Esophagus muscularis mucosa (tissue), 4 donors: ENCODE measurements around the gene SCO2. TPM values are rescaled to one million over a fixed set of nuclear protein-coding genes. Genes with fewer than 3 reads are reported as not detected.

ENCODE experiments used
- DNase-seq: peaks from one replicate; pipeline ENCODE4 v3.0.0-alpha.2; 2017; ENCODE audit errors: extremely low spot score
- H3K27ac ChIP-seq, 4 donors: fragments of 200-600 bp; sonication (generic); replicated peaks in 1 of 4; 1 replicate in 3 of 4; 2 replicates in 1 of 4; pipeline ENCODE4 v1.5.1; 2016 to 2019; ENCODE audit warnings: mild to moderate bottlenecking in 1 of 4
- H3K27me3 ChIP-seq, 4 donors: fragments of 200-600 bp; sonication (generic); one replicate each; pipeline versions ENCODE4 v1.5.1 to v1.6.0; 2016 to 2019
- H3K36me3 ChIP-seq, 4 donors: fragments of 200-600 bp; sonication (generic); one replicate each; pipeline ENCODE4 v1.5.1; 2016 to 2019
- H3K4me1 ChIP-seq, 4 donors: fragments of 200-600 bp; sonication (generic); one replicate each; pipeline ENCODE4 v1.5.1; 2016 to 2019
- H3K4me3 ChIP-seq, 4 donors: fragments of 200-600 bp; sonication (generic); 1 replicate in 2 of 4; 2 replicates in 2 of 4; pipeline ENCODE4 v1.5.1; 2016 to 2019; ENCODE audit warnings: mild to moderate bottlenecking in 4 of 4, moderate library complexity in 1 of 4
- H3K9me3 ChIP-seq, 4 donors: fragments of 200-600 bp; sonication (generic); 1 replicate in 3 of 4; 2 replicates in 1 of 4; pipeline ENCODE4 v1.5.1; 2016 to 2019
- EP300 ChIP-seq: sonication (generic); formaldehyde crosslinking; IDR thresholded peaks from one replicate; pipeline ENCODE4 v1.6.1; 2017; ENCODE audit warnings: antibody characterized with exemption
- POLR2A ChIP-seq: fragments of 450-650 bp; IDR thresholded peaks from one replicate; pipeline ENCODE4 v1.6.1; 2017; ENCODE audit warnings: antibody characterized with exemption, moderate library complexity, mild to moderate bottlenecking, low read depth
- POLR2AphosphoS5 ChIP-seq, 2 donors: sonication (generic); formaldehyde crosslinking; IDR thresholded peaks; one replicate each; pipeline ENCODE4 v1.6.1; 2017; ENCODE audit warnings: antibody characterized with exemption in 2 of 2
- WGBS: methylation state at CpG from one replicate; pipeline ENCODE4 v1.1.5; 2018; 5-methylcytosine and 5-hydroxymethylcytosine counted together
- intact Hi-C: fragments of 100-400 bp; cut with DNase I; formaldehyde crosslinking; loops from one replicate; pipeline ENCODE4 v1.15.1; 2023
- total RNA-seq, 4 donors: library from RNA; depleted of rRNA; stranded (reverse); fragments of >200 nt; gene quantifications; one replicate each; pipeline versions ENCODE4 v1.1.0 to v1.2.1, GENCODE V29; 2016
- TF ChIP-seq, protein P1 (sequence below), 3 experiments: fragments of 200-600 bp in 2 of 3; fragments of 450-650 bp in 1 of 3; sonication (generic) in 2 of 3; IDR thresholded peaks; one replicate each; pipeline ENCODE4 v1.5.1; 2017 to 2019; ENCODE audit warnings: antibody characterized with exemption in 3 of 3, mild to moderate bottlenecking in 2 of 3, moderate library complexity in 1 of 3

The SCO2 gene
- total RNA-seq, 4 donors from 2014 or later = 3.1 to 5.1 TPM; not detected in 2

DNA sequence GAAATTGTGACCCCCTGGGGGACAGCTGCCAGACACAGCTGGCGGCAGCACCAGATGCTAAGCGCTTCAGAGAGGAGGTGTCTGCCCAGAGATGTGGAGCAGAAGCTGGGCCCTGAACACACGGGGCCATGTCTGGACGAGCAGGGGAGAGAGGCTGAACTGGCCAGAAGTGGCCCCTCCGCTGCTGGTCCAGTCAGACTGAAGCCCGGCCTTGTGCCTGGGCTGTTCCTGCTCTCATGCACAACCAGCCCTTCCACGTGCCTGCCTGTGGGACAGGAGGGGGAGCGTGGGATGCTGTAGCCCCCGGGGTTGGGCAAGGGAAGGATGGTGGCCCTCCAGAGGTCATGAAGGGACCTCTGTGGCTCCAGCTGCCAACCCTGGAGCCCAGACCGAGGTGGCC lies 42.3 kb downstream of the SCO2 start:
- TF ChIP-seq POLR2AphosphoS5 (IDR thresholded peaks at IDR 0.05) (no peak), POLR2A (no peak), EP300 (no peak)
- TF ChIP-seq, protein P1, sequence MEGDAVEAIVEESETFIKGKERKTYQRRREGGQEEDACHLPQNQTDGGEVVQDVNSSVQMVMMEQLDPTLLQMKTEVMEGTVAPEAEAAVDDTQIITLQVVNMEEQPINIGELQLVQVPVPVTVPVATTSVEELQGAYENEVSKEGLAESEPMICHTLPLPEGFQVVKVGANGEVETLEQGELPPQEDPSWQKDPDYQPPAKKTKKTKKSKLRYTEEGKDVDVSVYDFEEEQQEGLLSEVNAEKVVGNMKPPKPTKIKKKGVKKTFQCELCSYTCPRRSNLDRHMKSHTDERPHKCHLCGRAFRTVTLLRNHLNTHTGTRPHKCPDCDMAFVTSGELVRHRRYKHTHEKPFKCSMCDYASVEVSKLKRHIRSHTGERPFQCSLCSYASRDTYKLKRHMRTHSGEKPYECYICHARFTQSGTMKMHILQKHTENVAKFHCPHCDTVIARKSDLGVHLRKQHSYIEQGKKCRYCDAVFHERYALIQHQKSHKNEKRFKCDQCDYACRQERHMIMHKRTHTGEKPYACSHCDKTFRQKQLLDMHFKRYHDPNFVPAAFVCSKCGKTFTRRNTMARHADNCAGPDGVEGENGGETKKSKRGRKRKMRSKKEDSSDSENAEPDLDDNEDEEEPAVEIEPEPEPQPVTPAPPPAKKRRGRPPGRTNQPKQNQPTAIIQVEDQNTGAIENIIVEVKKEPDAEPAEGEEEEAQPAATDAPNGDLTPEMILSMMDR (IDR thresholded peaks at IDR 0.05) = no peak
- H3K4me1 ChIP-seq = peaks cover 3 to 19% (median 16%) of the 10 kb centered on the region in 4 donors
- intact Hi-C loops = no loop called here
- H3K4me3 ChIP-seq = no peak overlapping the region
- H3K27me3 ChIP-seq = peaks cover 10 to 96% (median 46%) of the 10 kb centered on the region in 4 donors
- no peaks in the 10 kb centered on the region for H3K9me3 ChIP-seq
- no peak for DNase-seq
- 80% methylated on average over 4 of the region's 10 CpGs for WGBS
- H3K27ac ChIP-seq = no peak overlapping the region
- no peaks in the 10 kb centered on the region for H3K36me3 ChIP-seq

DNA sequence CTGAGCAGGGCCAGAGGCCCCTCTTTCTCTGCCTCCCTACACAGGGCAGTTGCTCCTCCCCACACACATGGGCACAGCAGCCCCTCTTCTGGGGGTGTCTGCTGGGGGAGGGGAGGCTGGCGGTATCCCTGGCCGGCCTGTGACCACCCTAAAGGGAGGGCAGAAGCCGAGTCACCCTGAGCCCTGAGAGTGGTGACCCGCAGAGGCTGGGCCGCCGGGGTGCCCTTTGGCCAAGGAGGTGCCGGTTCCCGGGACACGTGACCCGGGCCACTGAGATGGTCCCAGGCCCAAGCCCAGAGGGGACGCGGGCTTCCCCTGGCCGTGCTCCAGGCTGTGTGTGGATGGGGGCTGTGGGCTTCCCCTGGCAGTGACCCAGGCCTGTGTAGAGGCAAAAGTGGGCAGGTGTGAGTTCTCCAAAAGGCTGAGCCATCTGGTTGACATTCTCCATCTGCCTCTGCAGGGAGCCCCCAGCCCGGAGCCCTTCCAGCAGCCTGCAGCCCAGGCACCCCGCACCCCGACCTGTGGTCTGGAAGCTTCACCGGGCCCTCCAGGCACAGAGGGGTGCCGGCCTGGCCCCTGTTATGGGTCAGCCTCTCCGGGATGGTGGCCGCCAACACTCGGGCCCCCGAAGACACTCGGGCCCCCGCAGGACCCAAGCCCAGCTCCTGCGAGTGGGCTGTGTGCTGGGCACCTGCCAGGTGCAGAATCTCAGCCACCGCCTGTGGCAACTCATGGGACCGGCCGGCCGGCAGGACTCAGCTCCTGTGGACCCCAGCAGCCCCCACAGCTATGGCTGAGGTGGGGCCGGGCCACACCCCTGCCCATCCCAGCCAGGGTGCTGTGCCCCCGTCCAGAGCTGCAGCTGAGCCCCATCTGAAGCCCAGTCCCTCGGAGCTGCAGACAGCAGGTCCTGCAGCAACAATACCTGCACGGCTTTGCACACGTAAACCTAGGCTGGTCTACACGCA lies 43.0 kb downstream of the SCO2 start:
- Histone ChIP-seq H3K27me3 (peaks cover 10 to 89% (median 44%) of the 10 kb centered on the region in 4 donors), H3K4me1 (peaks cover 3 to 19% (median 16%) of the 10 kb centered on the region in 4 donors), H3K27ac (no peak overlapping the region), H3K4me3 (peak overlapping the region; percentile 46 to 61 (median 52)), H3K36me3 (no peaks in the 10 kb centered on the region), H3K9me3 (no peaks in the 10 kb centered on the region)
- 37% methylated on average over 9 of the region's 35 CpGs for WGBS
- intact Hi-C loops = no loop called here
- no peak for TF ChIP-seq POLR2AphosphoS5 (IDR thresholded peaks at IDR 0.05)
- no peak for TF ChIP-seq EP300
- no peak for TF ChIP-seq POLR2A
- TF ChIP-seq, protein P1 (IDR thresholded peaks at IDR 0.05) = no peak
- no peak for DNase-seq

DNA sequence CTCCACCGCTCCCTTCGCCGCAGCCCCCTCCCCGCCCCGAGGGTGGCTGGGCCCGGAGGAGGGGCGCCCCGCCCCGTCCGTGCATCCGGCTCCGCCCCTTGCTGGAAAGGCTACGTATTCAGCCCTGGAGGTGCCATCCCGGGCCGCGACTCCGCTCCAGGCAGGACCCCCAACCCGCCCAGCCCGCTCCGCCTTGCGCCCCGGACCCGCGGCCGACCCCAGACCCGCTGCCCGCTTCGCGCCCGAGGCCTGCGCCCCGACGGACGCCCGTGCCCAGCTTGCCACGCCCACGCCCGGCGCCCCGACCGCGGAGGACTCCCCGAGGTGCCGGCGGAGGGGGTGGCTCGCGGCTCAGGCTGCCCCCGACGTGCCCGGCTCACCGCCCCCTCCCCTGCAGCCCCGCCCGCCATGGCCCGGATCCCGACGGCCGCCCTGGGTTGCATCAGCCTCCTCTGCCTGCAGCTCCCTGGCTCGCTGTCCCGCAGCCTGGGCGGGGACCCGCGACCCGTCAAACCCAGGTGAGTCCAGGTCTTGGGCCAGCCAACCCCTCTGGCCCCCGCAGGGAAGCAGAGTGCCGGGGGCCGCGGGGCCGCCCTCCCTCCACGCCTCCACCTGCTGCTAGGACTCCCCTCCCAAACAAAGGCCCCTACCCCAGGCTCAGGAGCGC lies 43.8 kb downstream of the SCO2 start, which contains the start of gene ADM2:
Gene ADM2, plus strand, starts transcription at position 104 of the 667 bp plus-strand sequence. Its CDS starts 305 bp downstream, at position 409.
- DNase-seq = no peak
- WGBS = 13% methylated on average over 4 of the region's 70 CpGs
- Histone ChIP-seq H3K4me1 (peaks cover 3 to 19% (median 16%) of the 10 kb centered on the region in 4 donors), H3K36me3 (no peaks in the 10 kb centered on the region), H3K9me3 (no peaks in the 10 kb centered on the region), H3K4me3 (peak within 1 kb of the TSS; percentile 46 to 61 (median 52)), H3K27ac (no peak within 1 kb of the TSS), H3K27me3 (peaks cover 10 to 81% (median 44%) of the 10 kb centered on the region in 4 donors)
- intact Hi-C loops = no loop called here
- TF ChIP-seq, protein P1 (IDR thresholded peaks at IDR 0.05) = no peak
- TF ChIP-seq POLR2A = no peak
- TF ChIP-seq POLR2AphosphoS5 (IDR thresholded peaks at IDR 0.05) = no peak
- no peak for TF ChIP-seq EP300

DNA sequence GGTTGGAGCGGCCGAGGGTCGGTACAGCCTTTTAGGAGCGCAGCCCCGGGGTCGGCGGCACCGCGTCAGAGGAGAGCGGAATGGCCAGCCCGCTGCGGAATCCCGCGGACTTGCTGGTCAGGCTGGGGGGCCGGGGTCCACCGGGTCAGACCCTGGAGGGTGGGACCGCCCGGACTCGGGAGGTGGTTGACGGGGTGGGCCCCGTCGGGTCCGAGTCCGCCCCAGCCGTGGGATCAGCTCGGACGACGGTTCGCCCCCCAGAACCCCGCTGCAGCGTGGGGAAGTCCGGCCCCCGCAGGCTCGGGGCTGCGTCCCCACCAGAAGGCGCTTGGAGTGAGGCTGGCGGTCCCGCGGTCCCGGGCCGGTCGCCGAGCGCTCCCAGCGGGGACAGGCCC lies 44.4 kb downstream of the SCO2 start:
- DNase-seq = no peak

More for the DNA sequence above, 44.4 kb downstream of the SCO2 start:
- Histone ChIP-seq H3K4me1 (peaks cover 3 to 19% (median 16%) of the 10 kb centered on the region in 4 donors), H3K27me3 (peaks cover 10 to 75% (median 44%) of the 10 kb centered on the region in 4 donors), H3K27ac (no peak overlapping the region), H3K36me3 (no peaks in the 10 kb centered on the region), H3K4me3 (peak overlapping the region; percentile 46 to 61 (median 52)), H3K9me3 (no peaks in the 10 kb centered on the region)
- intact Hi-C loops = no loop called here
- no peak for TF ChIP-seq EP300
- no peak for TF ChIP-seq POLR2AphosphoS5 (IDR thresholded peaks at IDR 0.05)
- WGBS = 27% methylated on average over 3 of the region's 45 CpGs
